ENCODE data around the gene TIAM1. TPM values are rescaled to one million over a fixed set of nuclear protein-coding genes. Genes with fewer than 3 reads are reported as not detected.

The TIAM1 gene
- total RNA-seq, 4 donors from 2014 or later = 5.4 to 10.6 (median 6.0) TPM

DNA sequence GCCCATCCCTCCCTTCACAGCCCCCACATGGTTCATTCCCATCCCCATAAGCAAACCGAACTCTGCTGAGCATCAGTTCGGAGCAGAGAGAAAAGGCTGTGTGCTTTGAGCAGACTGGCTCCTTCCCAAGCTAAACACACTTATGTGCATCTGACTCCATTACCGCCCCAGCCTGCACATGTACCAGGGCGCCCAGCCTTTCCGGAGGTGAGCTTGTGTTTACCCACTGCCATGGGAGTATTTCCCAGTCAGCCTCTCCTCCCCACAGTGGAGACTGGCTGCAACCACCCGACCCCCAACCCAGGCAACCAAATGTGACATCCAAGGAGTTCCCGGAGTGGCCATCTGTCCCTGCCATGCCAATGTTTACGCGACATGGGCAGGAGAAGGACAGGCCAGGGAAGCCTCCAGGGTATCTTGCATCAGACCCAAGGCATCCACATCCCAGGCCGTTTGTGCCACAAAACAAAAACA lies 9.4 kb downstream of the TIAM1 start:
- TF ChIP-seq POLR2AphosphoS5 (IDR thresholded peaks at IDR 0.05) = no peak
- TF ChIP-seq POLR2A (IDR thresholded peaks at IDR 0.05; ENCODE audit: low read depth) = no peak
- TF ChIP-seq CTCF (IDR thresholded peaks at IDR 0.05) = no peak
- TF ChIP-seq EP300 (IDR thresholded peaks at IDR 0.05) = no peak
- 57% methylated on average over 8 of the region's 10 CpGs for WGBS
- no peak for DNase-seq (ENCODE audit: extremely low spot score)

DNA sequence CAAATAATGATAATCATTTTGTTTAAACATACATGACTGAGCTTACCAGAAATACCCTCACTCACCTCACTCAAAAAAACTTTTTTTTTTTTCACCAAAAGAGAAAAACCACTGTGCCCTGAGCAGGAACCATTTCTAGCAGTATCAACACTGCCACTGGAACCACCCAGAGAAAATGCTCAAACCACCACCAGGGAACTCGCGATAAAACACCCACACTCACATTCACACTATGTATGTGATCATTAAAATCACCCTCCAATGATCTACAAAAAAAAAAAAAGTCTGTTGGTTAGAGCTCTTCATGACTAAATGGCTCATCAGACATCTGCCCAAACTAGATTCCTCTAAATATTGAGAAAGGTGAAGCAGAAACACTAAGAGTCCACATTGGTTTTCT lies 11.5 kb downstream of the TIAM1 start:
- intact Hi-C loops (cut with DNase I) = no loop called here

More for the DNA sequence above, 9.4 kb downstream of the TIAM1 start:
- intact Hi-C loops (cut with DNase I) = no loop called here
- Histone ChIP-seq H3K9me3 (peaks cover 0 to 6% (median 0%) of the 10 kb centered on the region in 4 donors), H3K4me3 (no peak overlapping the region), H3K27me3 (peaks cover 0 to 10% (median 0%) of the 10 kb centered on the region in 4 donors), H3K36me3 (no peaks in the 10 kb centered on the region), H3K4me1 (no peaks in the 10 kb centered on the region), H3K27ac (replicated peaks in 1 of 4) (no peak overlapping the region)

DNA sequence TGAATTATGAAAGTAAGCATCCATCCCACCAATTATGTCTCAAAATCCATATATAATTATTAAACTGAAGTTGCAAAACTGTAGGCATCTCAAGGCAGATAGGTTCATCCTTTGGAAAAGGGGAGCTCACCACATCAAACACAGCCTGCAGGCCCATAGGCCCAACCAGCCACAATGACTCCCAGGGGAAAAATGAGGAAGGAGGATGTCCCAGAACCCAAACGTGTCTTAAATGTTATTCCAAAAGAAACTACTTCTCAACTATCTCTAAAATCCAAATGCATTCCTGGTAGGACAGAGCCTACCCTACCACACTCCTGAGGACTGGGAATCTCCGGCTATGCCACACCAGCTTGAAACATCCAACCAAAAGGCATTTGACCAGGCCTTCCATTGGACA lies 12.8 kb downstream of the TIAM1 start:
- Histone ChIP-seq H3K27ac (replicated peaks in 1 of 4) (no peak overlapping the region), H3K9me3 (peaks cover 0 to 6% (median 0%) of the 10 kb centered on the region in 4 donors), H3K4me3 (no peak overlapping the region), H3K27me3 (no peaks in the 10 kb centered on the region), H3K36me3 (no peaks in the 10 kb centered on the region), H3K4me1 (no peaks in the 10 kb centered on the region)
- no peak for TF ChIP-seq CTCF (IDR thresholded peaks at IDR 0.05)
- TF ChIP-seq POLR2A (IDR thresholded peaks at IDR 0.05; ENCODE audit: low read depth) = no peak
- no peak for TF ChIP-seq POLR2AphosphoS5 (IDR thresholded peaks at IDR 0.05)
- no peak for TF ChIP-seq EP300 (IDR thresholded peaks at IDR 0.05)
- WGBS = 83% methylated on average over 2 of the region's 2 CpGs
- DNase-seq (ENCODE audit: extremely low spot score) = no peak
- intact Hi-C loops (cut with DNase I) = no loop called here

More for the DNA sequence above, 11.5 kb downstream of the TIAM1 start:
- WGBS = 100% methylated on average over 2 of the region's 2 CpGs
- Histone ChIP-seq H3K27me3 (no peaks in the 10 kb centered on the region), H3K36me3 (no peaks in the 10 kb centered on the region), H3K9me3 (peaks cover 0 to 6% (median 0%) of the 10 kb centered on the region in 4 donors), H3K27ac (replicated peaks in 1 of 4) (no peak overlapping the region), H3K4me1 (no peaks in the 10 kb centered on the region), H3K4me3 (no peak overlapping the region)
- TF ChIP-seq POLR2A (IDR thresholded peaks at IDR 0.05; ENCODE audit: low read depth) (no peak), EP300 (IDR thresholded peaks at IDR 0.05) (no peak), CTCF (IDR thresholded peaks at IDR 0.05) (no peak), POLR2AphosphoS5 (IDR thresholded peaks at IDR 0.05) (no peak)
- no peak for DNase-seq (ENCODE audit: extremely low spot score)

DNA sequence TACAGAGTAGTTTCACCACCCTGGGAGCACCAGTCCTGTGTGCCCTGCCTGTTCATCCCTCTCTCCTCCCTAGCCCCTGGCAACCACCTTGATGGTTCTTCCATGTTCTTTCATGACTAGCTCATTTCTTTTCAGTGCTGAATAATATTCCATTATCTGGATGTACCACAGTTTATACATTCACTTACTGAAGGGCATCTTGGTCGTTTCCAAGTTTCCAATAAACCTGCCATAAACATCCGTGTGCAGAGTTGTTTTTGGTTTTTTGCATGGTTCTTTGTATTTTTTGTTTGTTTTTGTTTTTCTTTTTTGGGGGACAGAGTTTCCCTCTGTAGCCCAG lies 13.9 kb downstream of the TIAM1 start:
- H3K27ac ChIP-seq (replicated peaks in 1 of 4) = no peak overlapping the region
- no peaks in the 10 kb centered on the region for H3K36me3 ChIP-seq
- H3K27me3 ChIP-seq = no peaks in the 10 kb centered on the region
- intact Hi-C loops (cut with DNase I) = no loop called here
- no peaks in the 10 kb centered on the region for H3K4me1 ChIP-seq
- H3K4me3 ChIP-seq = no peak overlapping the region
- no peak for DNase-seq (ENCODE audit: extremely low spot score)
- peaks cover 0 to 6% (median 0%) of the 10 kb centered on the region in 4 donors for H3K9me3 ChIP-seq
- WGBS = 85% methylated on average over 2 of the region's 2 CpGs
- no peak for TF ChIP-seq POLR2AphosphoS5 (IDR thresholded peaks at IDR 0.05)
- TF ChIP-seq POLR2A (IDR thresholded peaks at IDR 0.05; ENCODE audit: low read depth) = no peak
- TF ChIP-seq EP300 (IDR thresholded peaks at IDR 0.05) = no peak
- TF ChIP-seq CTCF (IDR thresholded peaks at IDR 0.05) = no peak

Data from esophagus muscularis mucosa (tissue), 4 donors.